Mesenchymal stem cell (in vitro differentiated cells and primary cell): Measurements from ENCODE around the gene GPRC5C.

Source experiments
- DNase-seq: peaks from one replicate; pipeline ENCODE4 v3.0.0-alpha.2; 2013
- H2AFZ ChIP-seq: one replicate; pipeline ENCODE4 v1.6.1; 2013; ENCODE audit warnings: low read depth, mild to moderate bottlenecking, control low read depth, inconsistent platforms, low read length, moderate library complexity
- H2AK5ac ChIP-seq: 2 replicates; pipeline ENCODE4 v1.6.1; 2013; ENCODE audit warnings: low read length, moderate library complexity, mild to moderate bottlenecking, inconsistent platforms; ENCODE audit not compliant: severe bottlenecking
- H2BK120ac ChIP-seq: one replicate; pipeline ENCODE4 v1.6.1; 2013; ENCODE audit warnings: low read depth, mild to moderate bottlenecking, inconsistent platforms, low read length, moderate library complexity
- H2BK12ac ChIP-seq, 2 experiments: one replicate each; pipeline ENCODE4 v1.6.1; 2013; ENCODE audit warnings: inconsistent platforms in 2 of 2, low read length in 2 of 2, mild to moderate bottlenecking in 2 of 2, moderate library complexity in 2 of 2, control low read depth in 1 of 2
- H2BK15ac ChIP-seq: one replicate; pipeline ENCODE4 v1.6.1; 2013; ENCODE audit warnings: mild to moderate bottlenecking, low read depth, inconsistent platforms; ENCODE audit not compliant: poor library complexity, severe bottlenecking
- H2BK5ac ChIP-seq: 2 replicates; pipeline ENCODE4 v1.6.1; 2013; ENCODE audit warnings: low read depth, mild to moderate bottlenecking, low read length, control low read depth, inconsistent platforms; ENCODE audit not compliant: poor library complexity, severe bottlenecking
- H3K14ac ChIP-seq, 2 experiments: one replicate each; pipeline ENCODE4 v1.6.1; 2013; ENCODE audit warnings: inconsistent platforms in 2 of 2, low read length in 2 of 2, control low read depth in 1 of 2, mild to moderate bottlenecking in 1 of 2, moderate library complexity in 1 of 2
- H3K18ac ChIP-seq, 2 experiments: one replicate each; pipeline ENCODE4 v1.6.1; 2013; ENCODE audit warnings: inconsistent platforms in 2 of 2, low read length in 2 of 2, control low read depth in 1 of 2, low read depth in 1 of 2, mild to moderate bottlenecking in 1 of 2
- H3K23ac ChIP-seq, 2 experiments: one replicate each; pipeline ENCODE4 v1.6.1; 2013; ENCODE audit warnings: inconsistent platforms in 2 of 2, low read length in 2 of 2, mild to moderate bottlenecking in 2 of 2, moderate library complexity in 2 of 2, control low read depth in 1 of 2
- H3K27ac ChIP-seq: 2 replicates; pipeline ENCODE4 v1.5.1; 2013; ENCODE audit warnings: mild to moderate bottlenecking, moderate library complexity, low read length, control low read depth, inconsistent platforms; ENCODE audit not compliant: poor library complexity, severe bottlenecking
- H3K27me3 ChIP-seq, 2 experiments: 2 replicates each; pipeline versions ENCODE4 v1.6.1 to v1.7.0; 2013; ENCODE audit warnings: low read length in 2 of 2, mild to moderate bottlenecking in 2 of 2, moderate library complexity in 2 of 2, control low read depth in 1 of 2, inconsistent platforms in 1 of 2; ENCODE audit not compliant: control insufficient read depth in 1 of 2, insufficient read depth in 1 of 2
- H3K36me3 ChIP-seq, 2 experiments: 2 replicates each; pipeline versions ENCODE4 v1.6.1 to v1.7.0; 2013; ENCODE audit warnings: low read length in 2 of 2, control low read depth in 1 of 2, inconsistent platforms in 1 of 2, low read depth in 1 of 2, mild to moderate bottlenecking in 1 of 2; ENCODE audit not compliant: insufficient read depth in 2 of 2, control insufficient read depth in 1 of 2
- H3K4ac ChIP-seq, 2 experiments: one replicate each; pipeline ENCODE4 v1.6.1; 2013; ENCODE audit warnings: inconsistent platforms in 2 of 2, low read length in 2 of 2, mild to moderate bottlenecking in 2 of 2, moderate library complexity in 2 of 2, control low read depth in 1 of 2, low read depth in 1 of 2
- H3K4me1 ChIP-seq: 2 replicates; pipeline ENCODE4 v1.6.1; 2013; ENCODE audit warnings: low read depth, low read length, control low read depth; ENCODE audit not compliant: control insufficient read depth, insufficient read depth
- H3K4me2 ChIP-seq: 2 replicates; pipeline ENCODE4 v1.6.1; 2013; ENCODE audit warnings: low read length, mild to moderate bottlenecking, inconsistent platforms; ENCODE audit not compliant: poor library complexity, severe bottlenecking
- H3K4me3 ChIP-seq, 2 experiments: 2 replicates each; pipeline versions ENCODE4 v1.5.1 to v1.7.0; 2013; ENCODE audit warnings: low read length in 2 of 2, mild to moderate bottlenecking in 2 of 2, control low read depth in 1 of 2, low read depth in 1 of 2; ENCODE audit not compliant: insufficient read depth in 1 of 2
- H3K79me1 ChIP-seq: replicated peaks from 2 replicates; pipeline ENCODE4 v1.6.1; 2013; ENCODE audit warnings: mild to moderate bottlenecking, control low read depth, low read length, inconsistent platforms; ENCODE audit not compliant: poor library complexity, severe bottlenecking
- H3K9ac ChIP-seq: 2 replicates; pipeline ENCODE4 v1.7.0; 2013; ENCODE audit warnings: mild to moderate bottlenecking, low read length, moderate library complexity
- H3K9me3 ChIP-seq: 2 replicates; pipeline ENCODE4 v1.7.0; 2013; ENCODE audit warnings: mild to moderate bottlenecking, low read length; ENCODE audit not compliant: control insufficient read depth
- H4K8ac ChIP-seq: one replicate; pipeline ENCODE4 v1.6.1; 2013; ENCODE audit warnings: inconsistent platforms, mild to moderate bottlenecking, low read length, moderate library complexity
- H4K91ac ChIP-seq: one replicate; pipeline ENCODE4 v1.6.1; 2013; ENCODE audit warnings: mild to moderate bottlenecking, low read length, inconsistent platforms
- WGBS: methylation state at CpG from one replicate; pipeline ENCODE4 v1.1.7; 2013; ENCODE audit warnings: mixed read lengths; 5-methylcytosine and 5-hydroxymethylcytosine counted together

GPRC5C gene

GRCh38 chr17:74417178-74418045, 14.5 kb upstream of the GPRC5C start:
- Histone ChIP-seq H3K18ac (no peak overlapping the region), H3K27ac (no peak overlapping the region), H3K4me2 (no peak overlapping the region), H2AK5ac (peak overlapping the region; percentile 10), H4K8ac (no peak overlapping the region), H2BK15ac (no peak overlapping the region), H3K9ac (peak overlapping the region; percentile 49), H2BK120ac (no peak overlapping the region), H3K23ac (no peak overlapping the region), H4K91ac (no peak overlapping the region), H2BK5ac (no peak overlapping the region), H2BK12ac (no peak overlapping the region), H3K27me3 (peaks cover 0 to 3% of the 10 kb centered on the region in 2 experiments), H3K36me3 (no peaks in the 10 kb centered on the region), H3K4me1 (peaks cover 13% of the 10 kb centered on the region), H2AFZ (no peak overlapping the region), H3K4ac (peak overlapping the region in 1 of 2 experiments; percentile 13), H3K14ac (no peak overlapping the region), H3K79me1 (no peaks in the 10 kb centered on the region), H3K9me3 (no peaks in the 10 kb centered on the region), H3K4me3 (peak overlapping the region in 1 of 2 experiments; percentile 14)
- peak; percentile 51 for DNase-seq
- WGBS = 59% methylated on average over 11 of the region's 12 CpGs

GRCh38 chr17:74419928-74420411, 11.9 kb upstream of the GPRC5C start:
- Histone ChIP-seq H3K18ac (no peak overlapping the region), H3K27me3 (peaks cover 0 to 13% of the 10 kb centered on the region in 2 experiments), H3K23ac (no peak overlapping the region), H4K8ac (no peak overlapping the region), H2AK5ac (no peak overlapping the region), H3K9me3 (no peaks in the 10 kb centered on the region), H3K4me1 (peaks cover 11% of the 10 kb centered on the region), H3K4me3 (no peak overlapping the region), H2AFZ (no peak overlapping the region), H3K79me1 (no peaks in the 10 kb centered on the region), H3K36me3 (no peaks in the 10 kb centered on the region), H4K91ac (no peak overlapping the region), H3K27ac (no peak overlapping the region), H2BK5ac (no peak overlapping the region), H2BK120ac (no peak overlapping the region), H2BK15ac (no peak overlapping the region), H3K4ac (no peak overlapping the region), H3K4me2 (no peak overlapping the region), H3K14ac (no peak overlapping the region), H2BK12ac (no peak overlapping the region), H3K9ac (no peak overlapping the region)
- WGBS = 82% methylated on average over 10 of the region's 10 CpGs
- DNase-seq = no peak

- no peak overlapping the region for H2AK5ac ChIP-seq
- no peaks in the 10 kb centered on the region for H3K9me3 ChIP-seq
- H2AFZ ChIP-seq = no peak overlapping the region
- no peak overlapping the region for H3K9ac ChIP-seq
- no peak overlapping the region for H4K8ac ChIP-seq
- no peak for DNase-seq
- H3K4me1 ChIP-seq = peaks cover 21% of the 10 kb centered on the region
- peaks cover 0 to 24% of the 10 kb centered on the region in 2 experiments for H3K27me3 ChIP-seq
- H3K36me3 ChIP-seq = no peaks in the 10 kb centered on the region
- H2BK5ac ChIP-seq = no peak overlapping the region
- no peak overlapping the region for H4K91ac ChIP-seq
- no peak overlapping the region for H2BK120ac ChIP-seq
- H3K18ac ChIP-seq = no peak overlapping the region
- H3K14ac ChIP-seq = no peak overlapping the region
- H3K4ac ChIP-seq = no peak overlapping the region
- H2BK12ac ChIP-seq = no peak overlapping the region
- no peak overlapping the region for H2BK15ac ChIP-seq
- no peak overlapping the region for H3K27ac ChIP-seq
- no peaks in the 10 kb centered on the region for H3K79me1 ChIP-seq
- H3K4me3 ChIP-seq = no peak overlapping the region
- no peak overlapping the region for H3K4me2 ChIP-seq
- H3K23ac ChIP-seq = no peak overlapping the region
- WGBS = 91% methylated on average over 5 of the region's 7 CpGs
Observed at GRCh38 chr17:74424117-74424516, 7.8 kb upstream of the GPRC5C start.

- no peak overlapping the region for H2BK15ac ChIP-seq
- H3K27ac ChIP-seq = no peak overlapping the region
- no peaks in the 10 kb centered on the region for H3K9me3 ChIP-seq
- H3K4ac ChIP-seq = no peak overlapping the region
- no peak overlapping the region for H2BK5ac ChIP-seq
- H3K9ac ChIP-seq = no peak overlapping the region
- no peak overlapping the region for H3K14ac ChIP-seq
- H4K91ac ChIP-seq = no peak overlapping the region
- H3K4me3 ChIP-seq = no peak overlapping the region
- no peaks in the 10 kb centered on the region for H3K79me1 ChIP-seq
- H2BK120ac ChIP-seq = no peak overlapping the region
- H3K23ac ChIP-seq = no peak overlapping the region
- H2AFZ ChIP-seq = no peak overlapping the region
- no peak overlapping the region for H3K18ac ChIP-seq
- H3K27me3 ChIP-seq = peaks cover 0 to 26% of the 10 kb centered on the region in 2 experiments
- H4K8ac ChIP-seq = no peak overlapping the region
- peak overlapping the region; percentile 40 for H2AK5ac ChIP-seq
- H2BK12ac ChIP-seq = no peak overlapping the region
- WGBS = 94% methylated on average over 14 of the region's 14 CpGs
- H3K4me2 ChIP-seq = no peak overlapping the region
- H3K4me1 ChIP-seq = peaks cover 24% of the 10 kb centered on the region
- no peak for DNase-seq
- no peaks in the 10 kb centered on the region for H3K36me3 ChIP-seq
Observed at GRCh38 chr17:74424657-74425056, 7.2 kb upstream of the GPRC5C start.
